SK-N-SH (cell line): ENCODE results near the gene MALT1. TPM values are rescaled to one million over a fixed set of nuclear protein-coding genes. Genes with fewer than 3 reads are reported as not detected.

ENCODE experiments used
- CTCF ChIA-PET: fragments of 300-600, 350-600 bp; formaldehyde crosslinking; extraction: SDS; loops from one replicate; lab custom pipeline; 2021; lab: Yijun Ruan, JAX
- POLR2A ChIA-PET: fragments of 350-600 bp; sonication (Branson Sonifier 250); formaldehyde crosslinking; extraction: SDS; loops from one replicate; lab custom pipeline; 2020; ENCODE audit warnings: antibody characterized with exemption, inconsistent platforms; lab: Yijun Ruan, JAX
- DNase-seq: peaks from one replicate; pipeline ENCODE4 v3.0.0; 2012
- H2AFZ ChIP-seq: fragments of 200-600 bp; sonication (generic); 2 replicates; pipeline ENCODE4 v1.8.1; 2016; ENCODE audit warnings: antibody characterized with exemption, mild to moderate bottlenecking, low read depth
- H3F3A ChIP-seq: fragments of 200-600 bp; sonication (generic); replicated peaks from 2 replicates; pipeline ENCODE3; 2016; ENCODE audit warnings: antibody characterized with exemption, mild to moderate bottlenecking; ENCODE audit not compliant: insufficient read depth
- H3K27ac ChIP-seq, 2 experiments: fragments of 200-500 bp in 1 of 2; fragments of 200-600 bp in 1 of 2; sonication (Bioruptor generic) in 1 of 2; sonication (generic), shearing (Covaris generic) in 1 of 2; 2 replicates each; pipeline versions ENCODE4 v1.5.1 to v1.6.1; 2014 to 2016; ENCODE audit warnings: low read depth in 2 of 2, inconsistent platforms in 1 of 2, low read length in 1 of 2, mild to moderate bottlenecking in 1 of 2, mixed read lengths in 1 of 2
- H3K27me3 ChIP-seq: fragments of 200-600 bp; sonication (generic), shearing (Covaris generic); 2 replicates; pipeline ENCODE4 v1.6.1; 2016; ENCODE audit warnings: mixed run types; ENCODE audit not compliant: insufficient read depth
- H3K36me3 ChIP-seq, 2 experiments: fragments of 200-500 bp in 1 of 2; fragments of 200-600 bp in 1 of 2; sonication (Bioruptor generic) in 1 of 2; sonication (generic) in 1 of 2; replicated peaks in 1 of 2; 2 replicates each; pipeline versions ENCODE3 to v1.5.1; 2014 to 2016; ENCODE audit warnings: low read length in 1 of 2, mild to moderate bottlenecking in 1 of 2; ENCODE audit not compliant: insufficient read depth in 2 of 2, control insufficient read depth in 1 of 2
- H3K4me1 ChIP-seq, 2 experiments: fragments of 200-500 bp in 1 of 2; fragments of 200-600 bp in 1 of 2; sonication (Bioruptor generic) in 1 of 2; sonication (generic), shearing (Covaris generic) in 1 of 2; 2 replicates each; pipeline versions ENCODE4 v1.5.1 to v1.6.1; 2014 to 2016; ENCODE audit warnings: low read depth in 1 of 2, low read length in 1 of 2, mixed run types in 1 of 2; ENCODE audit not compliant: insufficient read depth in 2 of 2, control insufficient read depth in 1 of 2
- H3K4me2 ChIP-seq: fragments of 200-600 bp; sonication (generic), shearing (Covaris generic); 2 replicates; pipeline ENCODE4 v1.6.1; 2017; ENCODE audit warnings: mixed run types
- H3K4me3 ChIP-seq, 2 experiments: fragments of 200-500 bp in 1 of 2; fragments of 200-600 bp in 1 of 2; sonication (Bioruptor generic) in 1 of 2; sonication (generic), shearing (Covaris generic) in 1 of 2; 2 replicates each; pipeline versions ENCODE4 v1.5.1 to v1.8.1; 2014 to 2016; ENCODE audit warnings: low read depth in 2 of 2, inconsistent platforms in 1 of 2, low read length in 1 of 2, mild to moderate bottlenecking in 1 of 2, mixed read lengths in 1 of 2, moderate library complexity in 1 of 2
- H3K79me2 ChIP-seq: fragments of 200-600 bp; sonication (generic); 2 replicates; pipeline ENCODE4 v1.8.1; 2017; ENCODE audit warnings: mild to moderate bottlenecking; ENCODE audit not compliant: insufficient read depth
- H3K9ac ChIP-seq: fragments of 200-600 bp; sonication (generic); 2 replicates; pipeline ENCODE4 v1.6.1; 2017; ENCODE audit warnings: mixed run types
- H3K9me2 ChIP-seq: fragments of 200-600 bp; sonication (generic); 2 replicates; pipeline ENCODE4 v1.6.1; 2017; ENCODE audit warnings: mixed run types
- H3K9me3 ChIP-seq: fragments of 200-600 bp; sonication (generic); 2 replicates; pipeline ENCODE4 v1.6.1; 2017; ENCODE audit warnings: mixed run types, mild to moderate bottlenecking, moderate library complexity
- H4K20me1 ChIP-seq: fragments of 200-600 bp; sonication (generic); 2 replicates; pipeline ENCODE4 v1.6.1; 2017; ENCODE audit warnings: mild to moderate bottlenecking, mixed run types; ENCODE audit not compliant: insufficient read depth
- CHD2 ChIP-seq: fragments of 150-350 bp; IDR thresholded peaks from 2 replicates; pipeline ENCODE4 v1.6.1; 2018; ENCODE audit warnings: low read length; ENCODE audit not compliant: partially characterized antibody
- EZH2phosphoT487 ChIP-seq: fragments of 200-600 bp; sonication (generic); IDR thresholded peaks from 2 replicates; pipeline ENCODE4 v1.6.1; 2017; ENCODE audit warnings: low read depth, mixed run types, mild to moderate bottlenecking, antibody characterized with exemption, moderate library complexity, borderline replicate concordance
- GABPA ChIP-seq: IDR thresholded peaks from 2 replicates; pipeline ENCODE4 v1.4.0; 2012; ENCODE audit warnings: low read depth, mild to moderate bottlenecking
- JUND ChIP-seq: IDR thresholded peaks from 2 replicates; pipeline ENCODE4 v1.4.0; 2012
- MEF2A ChIP-seq: IDR thresholded peaks from 2 replicates; pipeline ENCODE4 v1.4.0; 2012; ENCODE audit warnings: low read depth, borderline replicate concordance
- MXI1 ChIP-seq: IDR thresholded peaks from 2 replicates; pipeline ENCODE4 v1.6.1; 2012; ENCODE audit warnings: mild to moderate bottlenecking, low read depth, low read length, improper control_type of control experiment
- RCOR1 ChIP-seq: fragments of 150-350 bp; IDR thresholded peaks from 2 replicates; pipeline ENCODE4 v1.6.1; 2017; ENCODE audit warnings: antibody characterized with exemption, low read length
- RFX5 ChIP-seq: IDR thresholded peaks from 2 replicates; pipeline ENCODE4 v1.6.1; 2012; ENCODE audit warnings: mild to moderate bottlenecking, improper control_type of control experiment, low read length
- RXRA ChIP-seq: IDR thresholded peaks from 2 replicates; pipeline ENCODE4 v1.4.0; 2012; ENCODE audit warnings: low read depth, mild to moderate bottlenecking, borderline replicate concordance
- TEAD4 ChIP-seq: IDR thresholded peaks from 2 replicates; pipeline ENCODE4 v1.4.0; 2012; ENCODE audit warnings: mild to moderate bottlenecking, borderline replicate concordance; ENCODE audit not compliant: insufficient read depth
- WGBS: methylation state at CpG from one replicate; pipeline ENCODE4 v1.1.6; 2017; ENCODE audit warnings: low lambda C conversion rate; 5-methylcytosine and 5-hydroxymethylcytosine counted together
- polyA plus RNA-seq, 3 experiments: library from polyadenylated mRNA; depleted of rRNA; stranded (reverse); fragments of >200 nt; gene quantifications; 2 replicates each; pipeline ENCODE4 v1.2.3, GENCODE V29; 2012
- TF ChIP-seq, protein P1 (sequence below): IDR thresholded peaks from 2 replicates; pipeline ENCODE4 v1.4.0; 2012; ENCODE audit warnings: low read depth
- TF ChIP-seq, protein P2 (sequence below): fragments of 150-350 bp; IDR thresholded peaks from 2 replicates; pipeline ENCODE4 v1.6.1; 2017; ENCODE audit warnings: antibody characterized with exemption, low read length, low read depth, borderline replicate concordance

The MALT1 gene
- polyA plus RNA-seq, 1 of the 3 experiments (the other 2 are of a cell fraction) = 6.6 TPM

DNA sequence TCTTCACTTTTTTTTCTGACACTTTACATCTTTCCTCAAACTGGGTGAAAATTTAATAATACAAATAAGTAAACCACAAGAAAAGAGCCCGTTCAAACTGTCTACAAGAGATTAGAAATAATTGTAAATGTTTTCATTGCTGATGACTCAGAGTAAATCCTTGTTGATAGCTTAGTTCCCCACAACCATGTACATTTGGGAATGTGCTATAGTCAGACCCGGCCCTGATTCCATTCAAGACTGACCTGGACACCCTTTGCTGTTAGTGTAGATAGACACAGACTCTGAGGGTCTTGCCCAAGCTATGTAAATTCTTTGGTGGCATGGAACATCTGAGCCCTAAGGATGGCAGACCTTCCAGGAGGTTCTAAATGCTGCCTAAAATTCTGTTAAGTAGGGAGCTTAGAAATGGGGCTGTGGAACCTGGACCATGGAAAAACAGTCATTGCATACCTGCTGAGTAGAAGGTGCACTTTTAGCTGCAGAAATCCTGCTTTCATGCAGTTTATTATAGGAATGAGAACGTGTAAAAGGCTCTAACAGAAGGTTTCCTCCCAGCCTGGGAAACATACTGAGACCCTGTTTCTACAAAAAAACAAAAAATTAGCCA is 3.7 kb downstream of the MALT1 start:
- TF ChIP-seq JUND = no peak
- no peak for TF ChIP-seq CHD2
- no peak for TF ChIP-seq TEAD4
- TF ChIP-seq MXI1 = no peak
- no peak for TF ChIP-seq EZH2phosphoT487
- no peak for TF ChIP-seq GABPA
- no peak for TF ChIP-seq MEF2A
- TF ChIP-seq RFX5 = no peak
- TF ChIP-seq, protein P1, sequence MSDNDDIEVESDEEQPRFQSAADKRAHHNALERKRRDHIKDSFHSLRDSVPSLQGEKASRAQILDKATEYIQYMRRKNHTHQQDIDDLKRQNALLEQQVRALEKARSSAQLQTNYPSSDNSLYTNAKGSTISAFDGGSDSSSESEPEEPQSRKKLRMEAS = no peak
- TF ChIP-seq, protein P2, sequence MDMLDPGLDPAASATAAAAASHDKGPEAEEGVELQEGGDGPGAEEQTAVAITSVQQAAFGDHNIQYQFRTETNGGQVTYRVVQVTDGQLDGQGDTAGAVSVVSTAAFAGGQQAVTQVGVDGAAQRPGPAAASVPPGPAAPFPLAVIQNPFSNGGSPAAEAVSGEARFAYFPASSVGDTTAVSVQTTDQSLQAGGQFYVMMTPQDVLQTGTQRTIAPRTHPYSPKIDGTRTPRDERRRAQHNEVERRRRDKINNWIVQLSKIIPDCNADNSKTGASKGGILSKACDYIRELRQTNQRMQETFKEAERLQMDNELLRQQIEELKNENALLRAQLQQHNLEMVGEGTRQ = no peak
- Histone ChIP-seq H3K9me3 (no peaks in the 10 kb centered on the region), H3K4me2 (no peak overlapping the region), H3K36me3 (no peaks in the 10 kb centered on the region), H3K79me2 (peaks cover 74% of the 10 kb centered on the region; the same call in 1 of the 2 replicates), H4K20me1 (no peaks in the 10 kb centered on the region; the same call in 1 of the 2 replicates), H3K4me3 (no peak overlapping the region), H2AFZ (no peak overlapping the region), H3K27me3 (no peaks in the 10 kb centered on the region), H3K4me1 (peaks cover 8 to 9% of the 10 kb centered on the region in 2 experiments; a peak in 3 of 4 replicates), H3K27ac (no peak overlapping the region), H3K9ac (no peak overlapping the region), H3K9me2 (no peaks in the 10 kb centered on the region), H3F3A (peaks cover 7% of the 10 kb centered on the region)
- POLR2A ChIA-PET = no interaction called here
- WGBS = 89% methylated on average over 3 of the region's 3 CpGs
- no peak for DNase-seq
- CTCF ChIA-PET = interaction anchor here (1.1 to 1.5 kb wide), 2 partner anchors 89 to 93 kb away, joined by 3 to 4 read pairs; no protein-coding TSS in a partner anchor

DNA sequence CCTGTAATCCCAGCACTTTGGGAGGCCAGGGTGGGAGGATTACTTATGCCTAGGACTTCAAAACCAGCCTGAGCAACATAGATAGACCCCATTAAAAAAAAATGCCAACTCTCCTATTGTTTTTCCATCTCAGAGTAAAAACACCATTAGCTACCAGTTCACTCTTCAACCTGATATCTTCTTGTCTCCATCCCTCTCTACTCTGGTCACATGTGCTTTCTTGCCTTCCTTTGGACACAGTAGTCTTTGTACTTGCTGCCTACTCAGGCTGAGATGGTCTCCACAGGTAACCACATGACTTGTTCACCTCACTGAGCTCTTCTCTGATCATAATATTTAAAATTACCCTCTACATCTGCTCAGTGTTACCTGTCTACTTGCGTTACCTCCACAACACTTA is 5.0 kb downstream of the MALT1 start:
- H4K20me1 ChIP-seq = no peaks in the 10 kb centered on the region; the same call in 1 of the 2 replicates
- no peaks in the 10 kb centered on the region for H3K9me2 ChIP-seq
- TF ChIP-seq, protein P1 = no peak
- TF ChIP-seq RXRA (no peak), RCOR1 (no peak), TEAD4 (no peak)
- no peaks in the 10 kb centered on the region for H3F3A ChIP-seq
- WGBS = 95% methylated on average over 1 of the region's 1 CpG
- H3K4me2 ChIP-seq = no peak overlapping the region
- no peak for DNase-seq
- H3K36me3 ChIP-seq = no peaks in the 10 kb centered on the region
- H3K27ac ChIP-seq = no peak overlapping the region
- peaks cover 0 to 4% of the 10 kb centered on the region in 2 experiments; a peak in 2 of 4 replicates for H3K4me1 ChIP-seq
- H3K79me2 ChIP-seq = peaks cover 77% of the 10 kb centered on the region; the same call in 1 of the 2 replicates
- H3K27me3 ChIP-seq = no peaks in the 10 kb centered on the region
- H2AFZ ChIP-seq = no peak overlapping the region
- no peak overlapping the region for H3K9ac ChIP-seq
- ChIA-PET POLR2A (no interaction called here), CTCF (no interaction called here)
- H3K4me3 ChIP-seq = no peak overlapping the region
- H3K9me3 ChIP-seq = no peaks in the 10 kb centered on the region
